Fibroblast of skin of right quadriceps (primary cell): ENCODE measurements around the gene PSORS1C2.

Source experiments
- DNase-seq: peaks from one replicate; pipeline ENCODE4 v3.0.0-alpha.2; 2013

Gene PSORS1C2

GRCh38 chr6:31111712-31112111 is 27.2 kb downstream of the PSORS1C2 start:
- DNase-seq = no peak

GRCh38 chr6:31110825-31111582 is 27.9 kb downstream of the PSORS1C2 start:
- DNase-seq = no peak

- DNase-seq = no peak
These were observed 31.8 kb downstream of the PSORS1C2 start for GRCh38 chr6:31107052-31107451.

GRCh38 chr6:31103136-31103535 is 35.7 kb downstream of the PSORS1C2 start:
- DNase-seq = no peak

GRCh38 chr6:31098449-31098938 is 40.4 kb downstream of the PSORS1C2 start:
- no peak for DNase-seq

- no peak for DNase-seq
These were observed 42.2 kb downstream of the PSORS1C2 start for GRCh38 chr6:31096656-31097055.

- DNase-seq = no peak
These were observed 42.7 kb downstream of the PSORS1C2 start for GRCh38 chr6:31096215-31096614.

- no peak for DNase-seq
These were observed 44.4 kb downstream of the PSORS1C2 start for GRCh38 chr6:31094389-31094881.

- DNase-seq = no peak
These were observed 45.9 kb downstream of the PSORS1C2 start for GRCh38 chr6:31092769-31093505.

GRCh38 chr6:31092238-31092637 is 46.6 kb downstream of the PSORS1C2 start:
- no peak for DNase-seq

- DNase-seq = no peak
These were observed 47.2 kb downstream of the PSORS1C2 start for GRCh38 chr6:31091680-31092079.

- no peak for DNase-seq
These were observed 47.9 kb downstream of the PSORS1C2 start for GRCh38 chr6:31090973-31091364.

- DNase-seq = no peak
These were observed 48.4 kb downstream of the PSORS1C2 start for GRCh38 chr6:31090275-31090972.
